OCI-LY3 (cell line): ENCODE results near the gene MED17.
"Not testable (repeated sequence)": the region's sequence is repeated elsewhere in the genome, so short reads cannot be mapped to it uniquely, and the experiment has no call there.

ENCODE experiments used
- H2AFZ ChIP-seq: fragments of 200-600, 300-600 bp; shearing (Covaris generic); 2 replicates; pipeline ENCODE4 v1.6.0; 2014; ENCODE audit warnings: antibody characterized with exemption, low read depth, low read length
- H3K27ac ChIP-seq: fragments of 200-600, 300-600 bp; sonication (generic); 2 replicates; pipeline ENCODE4 v1.5.1; 2014; ENCODE audit warnings: mild to moderate bottlenecking, low read length, moderate library complexity, mixed read lengths
- H3K27me3 ChIP-seq: fragments of 200-600, 300-600 bp; sonication (generic); 2 replicates; pipeline ENCODE4 v1.6.1; 2014; ENCODE audit warnings: low read depth, low read length, mixed read lengths
- H3K36me3 ChIP-seq: fragments of 200-600, 300-600 bp; sonication (generic); replicated peaks from 2 replicates; pipeline ENCODE3; 2014; ENCODE audit warnings: low read depth, low read length, mixed read lengths
- H3K4me1 ChIP-seq: fragments of 300-600, 200-600 bp; sonication (generic); 2 replicates; pipeline ENCODE4 v1.6.1; 2014; ENCODE audit warnings: low read length, mixed read lengths
- H3K4me2 ChIP-seq: fragments of 200-600, 300-600 bp; sonication (generic); 2 replicates; pipeline ENCODE4 v1.6.1; 2014; ENCODE audit warnings: low read length, mixed read lengths
- H3K4me3 ChIP-seq: fragments of 300-600, 200-600 bp; sonication (generic); 2 replicates; pipeline ENCODE4 v1.5.1; 2014; ENCODE audit warnings: antibody characterized with exemption, mild to moderate bottlenecking, low read length, moderate library complexity
- H3K79me2 ChIP-seq: fragments of 300-600, 200-600 bp; shearing (Covaris generic); 2 replicates; pipeline ENCODE4 v1.6.1; 2014; ENCODE audit warnings: mild to moderate bottlenecking, low read length, mixed read lengths
- H3K9ac ChIP-seq: fragments of 300-600, 200-600 bp; shearing (Covaris generic); 2 replicates; pipeline ENCODE4 v1.6.0; 2014; ENCODE audit warnings: mild to moderate bottlenecking, low read length, moderate library complexity
- H3K9me3 ChIP-seq: fragments of 200-600, 300-600 bp; shearing (Covaris generic); 2 replicates; pipeline ENCODE4 v1.6.1; 2014; ENCODE audit warnings: low read length, mixed read lengths; ENCODE audit not compliant: insufficient read depth
- H4K20me1 ChIP-seq: fragments of 200-600, 300-600 bp; sonication (generic); 2 replicates; pipeline ENCODE4 v1.6.1; 2016; ENCODE audit warnings: low read length, mixed read lengths; ENCODE audit not compliant: insufficient read depth
- CTCF ChIP-seq: fragments of 200-600, 300-600 bp; sonication (generic); IDR thresholded peaks from 2 replicates; pipeline ENCODE4 v1.5.1; 2014; ENCODE audit warnings: antibody characterized with exemption, low read length, low read depth
- EZH2phosphoT487 ChIP-seq: fragments of 200-600 bp; shearing (Covaris generic); IDR thresholded peaks from 2 replicates; pipeline ENCODE4 v1.6.1; 2018; ENCODE audit warnings: antibody characterized with exemption, mixed run types, low read depth

Gene MED17

DNA sequence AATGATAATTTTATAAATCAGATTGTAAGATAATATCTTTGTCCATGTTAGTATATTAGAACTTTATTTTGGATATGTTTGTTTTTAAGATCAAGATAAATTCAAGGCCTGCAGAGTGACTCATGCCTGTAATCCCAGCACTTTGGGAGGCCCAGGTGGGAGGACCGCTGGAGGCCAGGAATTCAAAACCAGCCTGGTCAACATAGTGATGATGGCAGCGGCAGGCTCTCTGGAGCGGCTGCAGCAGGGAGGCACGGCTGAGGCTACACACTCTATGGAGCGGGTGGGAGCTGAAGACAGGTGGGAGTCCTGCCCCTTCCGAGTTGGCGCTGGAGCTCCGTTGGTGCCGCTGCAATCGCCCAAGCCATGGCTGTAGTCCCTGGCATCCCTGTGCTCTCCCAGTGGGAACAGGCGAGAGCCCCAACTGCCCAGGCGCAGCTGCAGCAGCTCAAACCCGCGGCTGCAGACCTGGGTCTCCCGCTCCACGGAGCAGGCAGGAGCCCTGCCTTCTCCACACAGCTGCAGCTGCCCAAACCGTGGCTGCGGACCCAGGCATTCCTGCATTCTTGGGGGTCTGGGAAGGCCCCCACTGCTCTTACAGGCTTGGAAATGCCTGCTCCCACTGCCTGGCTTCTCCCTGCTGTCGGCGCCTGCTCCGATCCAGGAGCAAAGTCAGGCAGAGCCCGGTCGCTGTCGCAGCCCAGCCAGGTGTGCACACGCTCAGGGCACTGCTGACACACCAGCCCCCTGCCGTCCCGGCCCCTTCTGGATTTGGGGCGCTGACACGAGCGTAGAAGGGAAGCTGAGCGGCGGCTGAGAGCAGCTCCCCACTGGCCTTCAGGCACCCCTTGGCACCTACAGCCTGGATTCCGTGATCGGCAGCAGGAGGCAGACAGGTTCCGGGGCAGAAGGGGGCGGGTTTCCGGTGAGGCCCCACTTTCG, 25.9 kb upstream of the MED17 start:
- Histone ChIP-seq H3K4me1 (peaks cover 13% of the 10 kb centered on the region), H4K20me1 (peaks cover 8% of the 10 kb centered on the region; the same call in 1 of the 2 replicates), H3K9me3 (no peaks in the 10 kb centered on the region), H3K4me2 (no peak overlapping the region), H3K27me3 (no peaks in the 10 kb centered on the region), H3K9ac (no peak overlapping the region), H3K79me2 (no peaks in the 10 kb centered on the region), H3K27ac (no peak overlapping the region), H2AFZ (no peak overlapping the region), H3K36me3 (peaks cover 16% of the 10 kb centered on the region), H3K4me3 (no peak overlapping the region)
- no peak for TF ChIP-seq EZH2phosphoT487
- no peak for TF ChIP-seq CTCF

DNA sequence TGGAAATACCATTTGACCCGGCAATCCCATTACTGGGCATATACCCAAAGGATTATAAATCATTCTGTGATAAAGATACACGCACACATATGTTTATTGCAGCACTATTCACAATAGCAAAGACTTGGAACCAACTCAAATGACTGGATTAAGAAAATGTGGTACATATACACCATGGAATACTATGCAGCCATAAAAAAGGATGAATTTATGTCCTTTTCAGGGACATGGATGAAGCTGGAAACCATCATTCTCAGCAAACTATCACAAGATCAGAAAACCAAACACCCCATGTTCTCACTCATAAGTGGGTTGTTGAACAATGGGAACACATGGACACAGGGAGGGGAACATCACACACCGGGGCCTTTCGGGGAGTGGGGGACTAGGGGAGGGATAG, 25.0 kb upstream of the MED17 start:
- not testable (repeated sequence) for H3K79me2 ChIP-seq, H3K9ac ChIP-seq, H2AFZ ChIP-seq, H3K4me3 ChIP-seq, H4K20me1 ChIP-seq, H3K27me3 ChIP-seq, H3K4me2 ChIP-seq, H3K27ac ChIP-seq, H3K9me3 ChIP-seq
- Histone ChIP-seq H3K36me3 (peaks cover 14% of the 10 kb centered on the region), H3K4me1 (peaks cover 13% of the 10 kb centered on the region)

DNA sequence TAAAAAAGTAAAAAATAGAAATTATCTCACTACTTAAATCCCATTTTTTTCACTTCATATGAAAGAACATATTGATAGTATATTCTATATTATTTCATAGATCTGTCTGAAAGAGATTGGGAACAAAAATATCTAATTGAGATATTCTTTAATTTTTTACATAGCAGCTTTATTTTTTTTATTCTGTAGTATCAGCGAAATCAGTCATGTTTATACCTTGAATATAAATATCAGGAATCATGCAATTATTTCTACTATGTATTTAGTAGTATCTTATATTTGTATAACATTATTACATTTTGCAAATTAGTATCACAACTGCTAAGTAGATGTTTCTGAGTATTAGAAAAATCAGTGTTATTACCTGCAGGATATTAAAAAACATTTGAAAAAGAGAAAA, 22.2 kb upstream of the MED17 start:
- 0 out of 2 replicates have a peak, but pooled peaks cover 3% of the 10 kb centered on the region for H4K20me1 ChIP-seq
- no peak overlapping the region for H2AFZ ChIP-seq
- no peaks in the 10 kb centered on the region for H3K79me2 ChIP-seq
- H3K27me3 ChIP-seq, result no peaks in the 10 kb centered on the region
- no peak for TF ChIP-seq EZH2phosphoT487
- TF ChIP-seq CTCF, result no peak
- no peak overlapping the region for H3K4me3 ChIP-seq
- peaks cover 16% of the 10 kb centered on the region for H3K36me3 ChIP-seq
- H3K9me3 ChIP-seq, result peaks cover 4% of the 10 kb centered on the region; the same call in 1 of the 2 replicates
- H3K9ac ChIP-seq, result no peak overlapping the region
- no peak overlapping the region for H3K4me2 ChIP-seq
- H3K27ac ChIP-seq, result no peak overlapping the region
- peaks cover 5% of the 10 kb centered on the region for H3K4me1 ChIP-seq

- no peak overlapping the region for H3K27ac ChIP-seq
- no peak for TF ChIP-seq CTCF
Measured at GRCh38 chr11:93765551-93765950, 18.5 kb upstream of the MED17 start.

More at GRCh38 chr11:93765551-93765950, 18.5 kb upstream of the MED17 start:
- no peaks in the 10 kb centered on the region for H3K27me3 ChIP-seq
- no peak overlapping the region for H2AFZ ChIP-seq
- peaks cover 7% of the 10 kb centered on the region; the same call in 1 of the 2 replicates for H3K9me3 ChIP-seq
- H3K4me3 ChIP-seq, result no peak overlapping the region
- peaks cover 11% of the 10 kb centered on the region for H3K36me3 ChIP-seq
- H3K79me2 ChIP-seq, result no peaks in the 10 kb centered on the region
- no peak overlapping the region for H3K4me2 ChIP-seq
- no peak overlapping the region for H3K9ac ChIP-seq
- no peaks in the 10 kb centered on the region for H4K20me1 ChIP-seq
- H3K4me1 ChIP-seq, result no peaks in the 10 kb centered on the region
